ENCODE measurements around the gene MAB21L3.

MAB21L3 gene

GRCh38 chr1:116075990-116076389, 35.2 kb upstream of the MAB21L3 start:
- TF ChIP-seq CTCF (IDR thresholded peaks at IDR 0.05; ENCODE audit: low read length, missing control alignments): no peak
- no peak for DNase-seq (ENCODE audit: low read depth)
- no peak overlapping the region for H3K4me3 ChIP-seq (replicated peaks; ENCODE audit: low read depth, low read length)

- TF ChIP-seq CTCF (IDR thresholded peaks at IDR 0.05; ENCODE audit: low read length, missing control alignments): no peak
- H3K4me3 ChIP-seq (replicated peaks; ENCODE audit: low read depth, low read length): no peak overlapping the region
- no peak for DNase-seq (ENCODE audit: low read depth)
These were observed 34.4 kb upstream of the MAB21L3 start for GRCh38 chr1:116076831-116077230.

GRCh38 chr1:116078699-116079223, 32.4 kb upstream of the MAB21L3 start:
- no peak for DNase-seq (ENCODE audit: low read depth)
- H3K4me3 ChIP-seq (replicated peaks; ENCODE audit: low read depth, low read length): no peak overlapping the region
- TF ChIP-seq CTCF (IDR thresholded peaks at IDR 0.05; ENCODE audit: low read length, missing control alignments): no peak

GRCh38 chr1:116087628-116088027, 23.6 kb upstream of the MAB21L3 start:
- no peak for DNase-seq (ENCODE audit: low read depth)
- H3K4me3 ChIP-seq (replicated peaks; ENCODE audit: low read depth, low read length): no peak overlapping the region
- no peak for TF ChIP-seq CTCF (IDR thresholded peaks at IDR 0.05; ENCODE audit: low read length, missing control alignments)

- no peak for TF ChIP-seq CTCF (IDR thresholded peaks at IDR 0.05; ENCODE audit: low read length, missing control alignments)
- DNase-seq (ENCODE audit: low read depth): no peak
These were observed 21.3 kb upstream of the MAB21L3 start for GRCh38 chr1:116089870-116090269.

GRCh38 chr1:116091083-116091482, 20.1 kb upstream of the MAB21L3 start:
- no peak overlapping the region for H3K4me3 ChIP-seq (replicated peaks; ENCODE audit: low read depth, low read length)
- no peak for DNase-seq (ENCODE audit: low read depth)
- TF ChIP-seq CTCF (IDR thresholded peaks at IDR 0.05; ENCODE audit: low read length, missing control alignments): no peak

More at GRCh38 chr1:116089870-116090269, 21.3 kb upstream of the MAB21L3 start:
- no peak overlapping the region for H3K4me3 ChIP-seq (replicated peaks; ENCODE audit: low read depth, low read length)

- DNase-seq (ENCODE audit: low read depth): no peak
- H3K4me3 ChIP-seq (replicated peaks; ENCODE audit: low read depth, low read length): no peak overlapping the region
- no peak for TF ChIP-seq CTCF (IDR thresholded peaks at IDR 0.05; ENCODE audit: low read length, missing control alignments)
These were observed 18.3 kb upstream of the MAB21L3 start for GRCh38 chr1:116092752-116093489.
